H9 (cell line): Measurements from ENCODE around the gene SLC2A2. TPM values are rescaled to one million over a fixed set of nuclear protein-coding genes. Genes with fewer than 3 reads are reported as not detected.

ENCODE experiments used
- DNase-seq: peaks from one replicate; pipeline ENCODE4 v3.0.0-alpha.2; 2017
- H2AFZ ChIP-seq: one replicate; pipeline ENCODE4 v1.6.1; 2013; ENCODE audit warnings: mild to moderate bottlenecking, low read length, control low read depth, moderate library complexity
- H2AK5ac ChIP-seq: 2 replicates; pipeline ENCODE4 v1.6.1; 2013; ENCODE audit warnings: low read length, control low read depth, mixed read lengths; ENCODE audit not compliant: insufficient read length
- H2BK120ac ChIP-seq: one replicate; pipeline ENCODE4 v1.6.1; 2013; ENCODE audit warnings: low read depth, mild to moderate bottlenecking, low read length, control low read depth, inconsistent platforms; ENCODE audit not compliant: poor library complexity, severe bottlenecking
- H2BK12ac ChIP-seq: 2 replicates; pipeline ENCODE4 v1.6.1; 2013; ENCODE audit warnings: low read length, control low read depth, mixed read lengths, low read depth; ENCODE audit not compliant: insufficient read length
- H2BK15ac ChIP-seq: 2 replicates; pipeline ENCODE4 v1.6.1; 2013; ENCODE audit warnings: low read depth, low read length, control low read depth
- H2BK20ac ChIP-seq: one replicate; pipeline ENCODE4 v1.6.1; 2013; ENCODE audit warnings: low read depth, mild to moderate bottlenecking, low read length, control low read depth, inconsistent platforms; ENCODE audit not compliant: poor library complexity, severe bottlenecking
- H2BK5ac ChIP-seq: 2 replicates; pipeline ENCODE4 v1.6.1; 2013; ENCODE audit warnings: low read length, control low read depth, mixed read lengths; ENCODE audit not compliant: insufficient read length
- H3K14ac ChIP-seq: 2 replicates; pipeline ENCODE4 v1.6.1; 2013; ENCODE audit warnings: low read length, control low read depth; ENCODE audit not compliant: insufficient read depth
- H3K18ac ChIP-seq: 2 replicates; pipeline ENCODE4 v1.6.1; 2013; ENCODE audit warnings: low read depth, mild to moderate bottlenecking, mixed read lengths, low read length, control low read depth; ENCODE audit not compliant: insufficient read length
- H3K23ac ChIP-seq: 2 replicates; pipeline ENCODE4 v1.6.1; 2013; ENCODE audit warnings: low read length, control low read depth, mixed read lengths, low read depth; ENCODE audit not compliant: insufficient read length
- H3K23me2 ChIP-seq: 2 replicates; pipeline ENCODE4 v1.6.1; 2013; ENCODE audit warnings: low read depth, mild to moderate bottlenecking, mixed read lengths, low read length, control low read depth; ENCODE audit not compliant: insufficient read length, poor library complexity, severe bottlenecking
- H3K27ac ChIP-seq: 2 replicates; pipeline ENCODE4 v1.5.1; 2013; ENCODE audit warnings: low read length, control low read depth, mixed read lengths, low read depth; ENCODE audit not compliant: insufficient read length
- H3K27me3 ChIP-seq: 2 replicates; pipeline ENCODE4 v1.6.1; 2013; ENCODE audit warnings: low read length, control low read depth, inconsistent platforms; ENCODE audit not compliant: insufficient read depth
- H3K4ac ChIP-seq: 2 replicates; pipeline ENCODE4 v1.6.1; 2013; ENCODE audit warnings: low read depth, mild to moderate bottlenecking, control low read depth, inconsistent platforms, low read length, moderate library complexity
- H3K4me1 ChIP-seq: 2 replicates; pipeline ENCODE4 v1.6.1; 2013; ENCODE audit warnings: low read length, control low read depth, inconsistent platforms; ENCODE audit not compliant: insufficient read depth
- H3K4me2 ChIP-seq: 2 replicates; pipeline ENCODE4 v1.6.1; 2013; ENCODE audit warnings: low read length, control low read depth, mixed read lengths; ENCODE audit not compliant: insufficient read length, insufficient read depth
- H3K56ac ChIP-seq: 2 replicates; pipeline ENCODE4 v1.6.1; 2013; ENCODE audit warnings: low read depth, mild to moderate bottlenecking, mixed read lengths, low read length, control low read depth; ENCODE audit not compliant: insufficient read length
- H3K79me1 ChIP-seq: 2 replicates; pipeline ENCODE4 v1.6.1; 2013; ENCODE audit warnings: low read depth, mild to moderate bottlenecking, moderate library complexity, low read length, control low read depth, inconsistent platforms; ENCODE audit not compliant: insufficient read depth, poor library complexity, severe bottlenecking
- H3K79me2 ChIP-seq: 2 replicates; pipeline ENCODE4 v1.6.1; 2013; ENCODE audit warnings: low read length, control low read depth, inconsistent platforms; ENCODE audit not compliant: insufficient read depth
- H3K9ac ChIP-seq: 2 replicates; pipeline ENCODE4 v1.6.1; 2013; ENCODE audit warnings: low read length, control low read depth, mixed read lengths; ENCODE audit not compliant: insufficient read length; ENCODE audit errors: extremely low read depth
- H3K9me3 ChIP-seq: one replicate; pipeline ENCODE4 v1.6.1; 2013; ENCODE audit warnings: low read depth, low read length, inconsistent platforms; ENCODE audit not compliant: control insufficient read depth
- H3T11ph ChIP-seq: one replicate; pipeline ENCODE4 v1.6.1; 2013; ENCODE audit warnings: mild to moderate bottlenecking, low read length, control low read depth, inconsistent platforms
- H4K20me1 ChIP-seq: one replicate; pipeline ENCODE4 v1.6.1; 2013; ENCODE audit not compliant: control insufficient read depth, insufficient read length, insufficient read depth
- H4K5ac ChIP-seq: 2 replicates; pipeline ENCODE4 v1.6.1; 2013; ENCODE audit warnings: low read depth, mild to moderate bottlenecking, mixed read lengths, low read length, control low read depth; ENCODE audit not compliant: insufficient read length
- H4K8ac ChIP-seq: replicated peaks from 2 replicates; pipeline ENCODE4 v1.6.1; 2013; ENCODE audit warnings: low read length, control low read depth, mixed read lengths, low read depth; ENCODE audit not compliant: insufficient read length
- H4K91ac ChIP-seq: 2 replicates; pipeline ENCODE4 v1.6.1; 2013; ENCODE audit warnings: low read depth, mild to moderate bottlenecking, moderate library complexity, mixed read lengths, low read length, control low read depth; ENCODE audit not compliant: insufficient read length
- H3K27ac Mint-ChIP-seq, 3 experiments: 2 replicates in 2 of 3; 3 replicates in 1 of 3; pipeline ENCODE4 v1.8.0; 2020 to 2021; ENCODE audit warnings: mixed read lengths in 3 of 3, mild to moderate bottlenecking in 1 of 3, moderate library complexity in 1 of 3
- H3K27me3 Mint-ChIP-seq: 2 replicates; pipeline ENCODE4 v1.8.0; 2021; ENCODE audit warnings: low read depth, mild to moderate bottlenecking, moderate library complexity, mixed read lengths
- H3K36me3 Mint-ChIP-seq, 3 experiments: 2 replicates in 2 of 3; 3 replicates in 1 of 3; pipeline ENCODE4 v1.8.0; 2020 to 2021; ENCODE audit warnings: low read depth in 3 of 3, mixed read lengths in 3 of 3; ENCODE audit not compliant: insufficient read depth in 1 of 3
- H3K4me1 Mint-ChIP-seq, 2 experiments: 2 replicates each; pipeline ENCODE4 v1.8.0; 2020; ENCODE audit warnings: mixed read lengths in 2 of 2
- H3K4me3 Mint-ChIP-seq, 2 experiments: 2 replicates in 1 of 2; 3 replicates in 1 of 2; pipeline ENCODE4 v1.8.0; 2020 to 2021; ENCODE audit warnings: mild to moderate bottlenecking in 2 of 2, mixed read lengths in 2 of 2, moderate library complexity in 1 of 2
- H3K9me3 Mint-ChIP-seq, 2 experiments: 2 replicates in 1 of 2; 3 replicates in 1 of 2; pipeline ENCODE4 v1.8.0; 2020; ENCODE audit warnings: mild to moderate bottlenecking in 2 of 2, mixed read lengths in 2 of 2, moderate library complexity in 1 of 2
- CTCF ChIP-seq: fragments of 200-600 bp; sonication (generic); conservative IDR thresholded peaks from 3 replicates; pipeline ENCODE4 v1.8.0; 2021; ENCODE audit warnings: antibody characterized with exemption, mild to moderate bottlenecking
- WGBS: extraction: QIAGEN DNeasy Blood & Tissue Kit; methylation state at CpG from one replicate; pipeline ENCODE4 v1.1.7; 2013; ENCODE audit warnings: missing lambda C conversion rate, low lambda C conversion rate, mixed read lengths; ENCODE audit not compliant: insufficient read length; ENCODE audit errors: extremely low coverage; 5-methylcytosine and 5-hydroxymethylcytosine counted together
- total RNA-seq: library from RNA; stranded (reverse); gene quantifications from 2 replicates; pipeline ENCODE4 v1.2.1, GENCODE V29; 2021

Gene SLC2A2
- total RNA-seq, 1 experiment from 2014 or later: not detected

DNA sequence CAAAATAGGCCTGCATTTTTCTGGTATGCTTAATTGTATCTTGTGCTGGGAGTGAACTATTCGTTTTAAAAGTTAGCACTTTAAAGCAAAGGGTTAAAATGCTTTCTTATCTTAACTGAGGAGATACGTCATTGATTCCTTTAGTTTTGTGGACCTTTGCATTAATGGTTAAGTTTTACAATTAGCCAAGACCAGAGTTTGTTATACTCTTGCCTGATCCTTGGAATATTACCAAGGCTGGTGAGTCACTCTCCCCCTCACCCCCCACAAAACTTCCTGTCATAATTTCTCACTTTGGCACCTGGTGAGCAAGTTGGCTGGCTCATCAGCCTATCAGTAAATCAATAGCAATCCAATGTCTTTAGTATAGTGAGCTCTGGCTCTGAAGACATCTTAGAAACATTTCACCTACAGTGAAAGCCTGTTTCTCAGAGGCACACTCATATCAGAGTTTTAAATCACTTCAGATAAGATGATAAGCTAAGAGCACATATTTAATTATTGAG is 26.7 kb downstream of the SLC2A2 start:
- DNase-seq: no peak
- H3K9me3 ChIP-seq: no peaks in the 10 kb centered on the region
- Mint-ChIP-seq H3K9me3 (no peaks in the 10 kb centered on the region), H3K4me1 (no peaks in the 10 kb centered on the region), H3K27me3 (no peaks in the 10 kb centered on the region), H3K36me3 (no peaks in the 10 kb centered on the region), H3K27ac (no peak overlapping the region), H3K4me3 (no peak overlapping the region)
- H2AFZ ChIP-seq: no peak overlapping the region
- no peaks in the 10 kb centered on the region for H3K79me2 ChIP-seq
- H3K4me2 ChIP-seq: no peak overlapping the region
- H4K20me1 ChIP-seq: no peaks in the 10 kb centered on the region
- H2BK15ac ChIP-seq: no peak overlapping the region
- H4K8ac ChIP-seq: no peak overlapping the region
- no peak overlapping the region for H2BK5ac ChIP-seq
- no peak overlapping the region for H3K14ac ChIP-seq
- no peak overlapping the region for H2AK5ac ChIP-seq
- no peaks in the 10 kb centered on the region for H3K4me1 ChIP-seq
- no peaks in the 10 kb centered on the region for H3K79me1 ChIP-seq
- no peak overlapping the region for H3T11ph ChIP-seq
- WGBS: no CpG with 5 or more reads among the region's 2 CpGs
- H4K5ac ChIP-seq: no peak overlapping the region
- no peak overlapping the region for H3K9ac ChIP-seq
- no peak for TF ChIP-seq CTCF
- no peak overlapping the region for H3K23ac ChIP-seq
- no peak overlapping the region for H3K27ac ChIP-seq
- no peak overlapping the region for H4K91ac ChIP-seq
- no peaks in the 10 kb centered on the region for H3K27me3 ChIP-seq
- H2BK20ac ChIP-seq: no peak overlapping the region
- H3K23me2 ChIP-seq: no peaks in the 10 kb centered on the region
- H3K4ac ChIP-seq: no peak overlapping the region
- H3K18ac ChIP-seq: no peak overlapping the region
- H2BK120ac ChIP-seq: no peak overlapping the region
- H3K56ac ChIP-seq: no peak overlapping the region
- no peak overlapping the region for H2BK12ac ChIP-seq
